HAP-1 (cell line): ENCODE measurements around the gene PGAP3.

ENCODE experiments used
- DNase-seq, 2 experiments: peaks; one replicate each; pipeline ENCODE4 v3.0.0-alpha.2; 2016 to 2020; ENCODE audit warnings: low spot score in 2 of 2
- H3K27me3 ChIP-seq: fragments of 250-450 bp; sonication (Bioruptor Pico); 2 replicates; pipeline ENCODE4 v1.5.1; 2020; ENCODE audit warnings: low read depth, mild to moderate bottlenecking, moderate library complexity
- H3K36me3 ChIP-seq: fragments of 250-450 bp; sonication (Bioruptor Pico); replicated peaks from 2 replicates; pipeline ENCODE4 v1.5.1; 2020; ENCODE audit warnings: mild to moderate bottlenecking
- H3K4me1 ChIP-seq: fragments of 250-450 bp; sonication (Bioruptor Pico); 2 replicates; pipeline ENCODE4 v1.5.1; 2020; ENCODE audit warnings: mild to moderate bottlenecking
- H3K4me3 ChIP-seq: fragments of 250-450 bp; sonication (Bioruptor Pico); 2 replicates; pipeline ENCODE4 v1.5.1; 2020; ENCODE audit warnings: mild to moderate bottlenecking, moderate library complexity
- H3K9me3 ChIP-seq: fragments of 250-450 bp; sonication (Bioruptor Pico); 2 replicates; pipeline ENCODE4 v1.5.1; 2020; ENCODE audit warnings: mild to moderate bottlenecking, moderate library complexity
- in situ Hi-C: fragments of 300-500 bp; cut with MboI; formaldehyde crosslinking; loops from 3 replicates; pipeline ENCODE4 v1.14.3; 2020; ENCODE audit warnings: low sequenced_read_pairs, inconsistent platforms, mixed read lengths

PGAP3 gene

DNA sequence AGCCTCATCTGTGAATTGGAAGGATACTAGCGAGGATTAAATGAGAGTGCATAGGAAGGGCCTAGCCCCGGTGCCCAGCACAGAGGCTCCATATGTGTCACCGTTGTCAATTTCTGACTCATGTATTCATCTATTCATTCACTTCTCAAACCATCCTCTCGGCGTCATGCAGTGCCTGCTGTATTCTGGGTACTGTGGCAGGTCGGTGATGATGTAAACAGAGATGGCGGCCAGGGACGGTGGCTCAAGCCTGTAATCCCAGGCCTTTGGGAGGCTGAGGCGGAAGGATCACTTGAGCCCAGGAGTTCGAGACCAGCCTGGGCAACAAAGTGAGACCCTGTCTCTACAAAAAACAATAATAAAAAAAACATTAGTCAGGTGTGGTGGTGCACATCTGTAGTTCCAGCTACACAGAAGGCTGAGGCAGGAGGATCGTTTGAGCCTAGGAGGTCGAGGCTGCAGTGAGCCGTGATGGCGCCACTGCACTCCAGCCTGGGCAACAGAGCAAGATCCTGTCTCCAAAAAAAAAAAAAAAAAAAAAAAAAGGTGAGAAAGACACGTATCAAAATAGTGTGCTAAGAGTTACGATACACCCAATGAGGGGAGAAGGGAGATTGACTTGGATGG lies 65.4 kb downstream of the PGAP3 start:
- H3K4me3 ChIP-seq = no peak overlapping the region

DNA sequence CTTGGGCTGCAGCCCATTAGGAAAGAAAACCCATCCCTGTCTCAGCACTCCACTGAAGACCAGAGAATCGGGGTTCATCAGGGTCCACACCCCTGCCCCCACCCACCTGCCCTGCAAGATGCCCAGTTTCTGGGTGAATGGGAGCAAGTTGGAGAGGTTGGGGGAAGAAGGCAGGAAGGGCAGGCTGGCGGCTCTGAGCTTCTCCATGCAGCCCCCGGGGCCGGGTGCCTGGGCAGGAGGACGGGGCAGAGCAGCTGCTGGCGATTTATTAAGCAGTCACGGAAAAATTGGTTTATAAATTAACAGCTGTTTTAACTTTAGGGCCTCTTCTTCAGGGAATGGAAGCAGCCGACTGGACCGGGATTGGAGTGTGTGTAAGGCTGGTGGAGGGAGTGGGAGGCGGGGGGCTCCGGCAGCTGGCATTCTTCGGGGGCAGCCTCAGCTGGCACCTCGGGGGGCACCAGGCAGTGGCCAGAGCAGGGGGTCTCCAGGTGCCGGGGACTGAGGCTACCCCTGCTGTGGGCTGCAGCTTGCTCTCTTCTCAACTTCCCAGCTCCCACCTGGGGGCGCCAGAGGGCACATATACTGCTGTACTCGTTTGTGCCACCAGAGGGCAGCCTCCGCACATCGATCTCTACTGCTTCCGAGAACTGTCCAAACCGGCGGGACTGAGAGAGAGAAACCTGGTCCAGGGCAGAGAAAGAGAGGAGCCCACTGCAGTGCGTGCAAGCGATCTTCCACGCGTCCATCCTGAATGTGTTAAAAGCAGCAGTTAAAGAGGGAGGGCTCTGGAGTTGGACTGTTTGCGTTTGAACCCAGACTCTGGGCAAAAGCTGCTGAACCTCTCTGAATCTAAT lies 66.1 kb downstream of the PGAP3 start:
- in situ Hi-C loops = loop anchor here (5.0 kb wide), 1 partner anchor 79 kb away; no protein-coding TSS in a partner anchor
- Histone ChIP-seq H3K36me3 (no peaks in the 10 kb centered on the region), H3K4me1 (peaks cover 9% of the 10 kb centered on the region), H3K4me3 (no peak overlapping the region), H3K27me3 (no peaks in the 10 kb centered on the region), H3K9me3 (no peaks in the 10 kb centered on the region)
- peak; percentile 68 to 89 for DNase-seq

More for the DNA sequence above, 65.4 kb downstream of the PGAP3 start:
- in situ Hi-C loops = loop anchor here (5.0 kb wide), 1 partner anchor 80 kb away; no protein-coding TSS in a partner anchor
- DNase-seq = no peak
- Histone ChIP-seq H3K9me3 (no peaks in the 10 kb centered on the region), H3K4me1 (peaks cover 8% of the 10 kb centered on the region), H3K36me3 (no peaks in the 10 kb centered on the region), H3K27me3 (no peaks in the 10 kb centered on the region)
